SW480 (cell line): ENCODE measurements around the gene SYCE1.
A peak's percentile ranks its signal among the peaks of the same experiment; 100 is the strongest.
"Not testable (repeated sequence)": the region's sequence is repeated elsewhere in the genome, so short reads cannot be mapped to it uniquely, and the experiment has no call there.

ENCODE experiments used
- DNase-seq: peaks from one replicate; pipeline ENCODE4 v3.0.0-alpha.2; 2016; ENCODE audit warnings: low spot score

The SYCE1 gene

GRCh38 chr10:133565441-133566294, at the start of gene SYCE1:
Gene SYCE1, minus strand, starts transcription at chr10:133565583. Its CDS starts 54 bp downstream, at chr10:133565529.
- DNase-seq = no peak

- DNase-seq = no peak
Observed at GRCh38 chr10:133614830-133615580, 49.6 kb upstream of the SYCE1 start.

- DNase-seq = no peak
Observed at GRCh38 chr10:133613699-133614098, 48.3 kb upstream of the SYCE1 start.

- no peak for DNase-seq
Observed at GRCh38 chr10:133611079-133611478, 45.7 kb upstream of the SYCE1 start.

GRCh38 chr10:133608855-133609254, 43.5 kb upstream of the SYCE1 start:
- DNase-seq = peak; percentile 16

- DNase-seq = not testable (repeated sequence)
Observed at GRCh38 chr10:133603434-133603833, 38.1 kb upstream of the SYCE1 start.

- DNase-seq = no peak
Observed at GRCh38 chr10:133600657-133601056, 35.3 kb upstream of the SYCE1 start.

- not testable (repeated sequence) for DNase-seq
Observed at GRCh38 chr10:133599869-133600268, 34.5 kb upstream of the SYCE1 start.

- DNase-seq = no peak
Observed at GRCh38 chr10:133592716-133593115, 27.3 kb upstream of the SYCE1 start.

- no peak for DNase-seq
Observed at GRCh38 chr10:133590970-133591359, 25.6 kb upstream of the SYCE1 start.

- DNase-seq = no peak
Observed at GRCh38 chr10:133590226-133590969, 25.0 kb upstream of the SYCE1 start.

- DNase-seq = not testable (repeated sequence)
Observed at GRCh38 chr10:133577037-133577436, 11.7 kb upstream of the SYCE1 start.

- not testable (repeated sequence) for DNase-seq
Observed at GRCh38 chr10:133573460-133573859, 8.1 kb upstream of the SYCE1 start.

- not testable (repeated sequence) for DNase-seq
Observed at GRCh38 chr10:133572055-133572454, 6.7 kb upstream of the SYCE1 start.

- not testable (repeated sequence) for DNase-seq
Observed at GRCh38 chr10:133569801-133570200, 4.4 kb upstream of the SYCE1 start.

GRCh38 chr10:133568831-133569527, 3.6 kb upstream of the SYCE1 start:
- DNase-seq = not testable (repeated sequence)

- DNase-seq = no peak
Observed at GRCh38 chr10:133568287-133568614, 2.9 kb upstream of the SYCE1 start.

- no peak for DNase-seq
Observed at GRCh38 chr10:133567609-133568286, 2.4 kb upstream of the SYCE1 start.

GRCh38 chr10:133567119-133567518, 1.7 kb upstream of the SYCE1 start:
- no peak for DNase-seq

- no peak for DNase-seq
Observed at GRCh38 chr10:133564816-133565215, 567 bp downstream of the SYCE1 start.

- DNase-seq = no peak
Observed at GRCh38 chr10:133559216-133559615, 6.2 kb downstream of the SYCE1 start.
